ENCODE measurements around the gene ANGEL1. TPM values are rescaled to one million over a fixed set of nuclear protein-coding genes. Genes with fewer than 3 reads are reported as not detected.

ANGEL1 gene
- total RNA-seq, 2 donors from 2014 or later = 12.4 to 14.4 TPM

DNA sequence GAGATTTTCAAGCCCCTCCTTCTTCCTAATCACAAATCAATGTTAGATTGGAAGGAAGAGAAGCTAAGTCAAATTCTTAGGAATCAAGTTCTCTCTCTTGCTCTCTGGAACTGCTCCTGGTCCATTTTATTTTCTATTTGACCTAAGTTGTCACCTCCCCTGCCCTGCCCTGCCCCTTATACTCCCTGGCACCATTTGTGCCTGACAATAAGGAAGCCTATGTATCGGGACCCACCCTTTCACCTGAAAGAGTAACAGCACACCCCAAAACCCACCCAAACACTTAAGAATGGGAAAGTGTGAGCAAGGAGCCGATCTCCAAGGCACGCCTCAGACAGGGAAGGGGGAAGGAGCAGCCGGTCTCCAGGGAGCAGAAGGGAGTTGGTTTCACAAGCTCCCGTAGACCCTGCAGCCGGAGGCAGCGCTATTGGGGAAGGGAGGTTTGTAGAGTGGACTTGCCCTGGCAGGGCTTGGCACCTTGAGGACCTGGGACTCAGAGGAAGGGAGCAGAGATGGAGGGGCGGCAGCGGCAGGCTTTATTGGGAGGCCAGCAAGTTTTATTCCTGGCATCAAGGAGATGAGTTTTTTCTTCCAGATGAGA, 15.1 kb upstream of the ANGEL1 start:
- intact Hi-C loops (cut with DNase I) = no loop called here
- no peak for DNase-seq (ENCODE audit: low spot score)

DNA sequence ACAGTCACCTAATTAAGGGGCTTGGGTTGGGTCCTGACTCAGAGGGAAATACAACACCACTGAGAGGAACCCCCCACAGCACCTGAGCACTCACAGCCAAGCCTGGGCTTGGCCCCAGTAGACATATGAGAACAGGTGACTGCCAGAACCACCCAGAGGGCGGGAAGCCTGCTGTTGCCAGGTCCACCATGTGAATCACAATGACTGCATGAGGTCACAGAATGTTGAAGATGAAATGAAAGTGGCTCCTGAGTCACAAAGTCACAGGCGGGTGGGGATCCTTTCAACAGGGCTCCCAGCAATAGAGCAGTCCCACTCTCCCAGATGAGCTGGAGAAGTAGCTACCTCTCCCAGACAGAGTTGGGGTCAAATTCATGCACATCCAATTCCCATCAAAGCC, 13.4 kb upstream of the ANGEL1 start, which contains the start of gene LRRC74A:
TSS of gene LRRC74A (plus strand) at position 287 of the 400 bp plus-strand sequence. CDS start 290 bp downstream, outside the sequence.
- DNase-seq (ENCODE audit: low spot score) = no peak
- intact Hi-C loops (cut with DNase I) = no loop called here

DNA sequence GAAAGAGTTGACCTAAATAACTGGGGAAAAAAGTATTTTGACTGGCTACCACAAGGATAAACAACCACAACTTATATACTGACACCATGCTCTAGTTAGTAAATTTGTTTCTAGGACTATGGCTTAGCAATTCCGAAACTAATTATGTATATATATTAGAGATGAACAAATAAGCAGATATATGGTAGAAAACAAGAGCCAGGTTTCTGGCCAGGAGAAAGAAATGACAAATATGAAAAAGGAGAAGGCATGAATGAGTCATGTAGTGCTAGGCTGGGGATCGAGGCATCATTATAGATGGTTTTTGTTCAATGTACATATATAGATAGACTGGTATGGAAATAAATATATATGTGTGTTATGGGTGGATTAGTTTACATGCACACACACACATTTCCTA, 8.0 kb upstream of the ANGEL1 start:
- intact Hi-C loops (cut with DNase I) = no loop called here
- no peak for DNase-seq (ENCODE audit: low spot score)

DNA sequence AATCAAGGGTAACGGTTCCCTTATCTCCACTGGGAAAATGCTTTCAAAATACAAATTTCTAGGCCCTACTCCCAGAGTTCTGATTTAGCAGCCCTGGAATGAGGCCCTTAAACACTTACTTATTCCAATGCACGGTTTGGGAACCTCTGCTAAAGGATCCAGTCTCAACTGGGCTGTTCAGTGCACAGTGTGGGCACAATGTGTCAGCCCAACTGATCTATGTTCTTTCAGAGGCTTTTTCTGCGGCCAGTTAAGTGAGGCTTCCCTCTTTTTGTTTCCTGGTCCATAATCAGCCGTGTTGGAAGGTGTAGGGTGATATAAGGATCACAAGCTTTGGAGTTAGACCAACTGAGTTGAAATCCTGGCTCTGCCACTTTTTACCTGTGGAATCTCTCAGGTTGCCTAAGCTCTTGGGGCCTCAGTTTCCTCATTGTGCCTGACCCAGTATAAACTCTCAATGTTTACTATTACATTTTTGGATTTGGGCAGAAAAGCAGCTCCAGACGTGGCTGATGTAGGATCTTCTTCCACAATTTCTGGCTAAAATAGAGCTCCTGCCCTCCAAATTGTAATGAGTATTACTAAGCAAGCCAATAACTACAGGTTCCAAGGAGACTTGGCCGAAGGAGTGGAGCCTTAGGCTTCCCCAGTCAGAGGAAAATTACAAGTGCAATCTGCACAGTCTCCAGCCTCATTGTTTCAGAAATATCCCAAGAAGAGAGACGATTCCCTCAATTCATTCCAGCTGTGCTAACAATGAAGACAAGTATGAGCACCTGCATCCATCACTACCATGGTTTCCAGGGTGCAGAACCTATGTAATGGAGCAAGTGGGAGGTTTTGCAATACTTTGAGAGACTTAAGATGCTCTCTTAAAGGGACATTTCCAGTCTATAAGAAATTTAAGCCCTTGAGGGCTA, 2.3 kb upstream of the ANGEL1 start:
- no peak for DNase-seq (ENCODE audit: low spot score)
- intact Hi-C loops (cut with DNase I) = no loop called here

DNA sequence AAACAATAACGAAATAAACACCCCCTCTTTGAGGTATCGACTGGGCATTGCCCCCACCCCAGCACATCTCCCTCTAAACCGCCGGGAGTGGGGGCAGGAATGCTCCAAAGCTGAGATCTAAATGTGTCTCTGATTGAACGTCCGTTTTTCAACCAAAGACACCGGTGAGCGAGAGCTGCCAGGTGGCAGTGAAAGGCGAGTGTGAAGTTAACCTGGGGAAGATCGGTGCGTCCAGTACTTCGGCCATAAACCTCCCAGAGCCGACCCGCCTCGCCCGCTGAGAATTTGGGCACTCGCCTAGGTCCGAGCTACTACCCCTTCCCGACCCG, 625 bp downstream of the ANGEL1 start:
- intact Hi-C loops (cut with DNase I) = no loop called here
- DNase-seq (ENCODE audit: low spot score) = no peak

DNA sequence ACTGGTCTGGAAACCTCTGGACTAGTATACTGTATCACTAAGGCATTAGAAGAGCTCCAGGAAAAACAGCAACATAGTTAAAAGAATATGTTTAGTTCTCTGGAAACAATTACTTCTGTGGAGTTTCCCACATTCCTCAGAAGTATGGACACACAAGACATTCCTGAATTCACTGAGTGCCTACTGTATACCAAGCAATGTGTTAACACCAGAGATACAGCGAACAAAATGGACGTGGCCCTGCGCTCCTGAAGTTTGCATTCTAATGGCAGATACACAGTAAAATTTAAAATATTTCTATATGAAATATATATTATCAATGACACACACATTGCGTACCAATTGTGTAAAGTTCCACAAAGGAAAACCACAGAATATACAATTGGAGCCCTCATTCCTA, 1.1 kb downstream of the ANGEL1 start:
- no peak for DNase-seq (ENCODE audit: low spot score)
- intact Hi-C loops (cut with DNase I) = no loop called here

DNA sequence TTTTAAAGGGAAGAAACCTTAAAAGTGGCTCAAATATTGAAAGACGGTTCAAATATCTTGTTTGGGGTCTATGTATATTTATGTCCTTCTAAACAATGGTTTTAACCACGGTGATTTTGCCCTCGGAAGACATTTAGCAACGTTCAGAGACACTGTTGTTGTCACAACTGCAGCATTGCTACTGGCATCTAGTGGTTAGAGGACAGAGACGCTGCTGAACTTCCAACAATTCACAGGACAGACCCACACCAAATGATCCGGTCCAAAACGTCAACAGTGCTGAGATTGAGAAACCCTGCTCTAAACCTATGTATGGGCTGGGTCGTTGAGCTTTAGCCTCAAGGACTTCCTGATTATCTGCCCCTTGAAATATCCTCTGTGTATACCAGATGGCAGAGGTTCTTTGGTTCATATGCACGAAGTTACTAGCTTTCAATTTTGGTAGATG, 1.7 kb downstream of the ANGEL1 start:
- DNase-seq (ENCODE audit: low spot score) = no peak
- intact Hi-C loops (cut with DNase I) = no loop called here

DNA sequence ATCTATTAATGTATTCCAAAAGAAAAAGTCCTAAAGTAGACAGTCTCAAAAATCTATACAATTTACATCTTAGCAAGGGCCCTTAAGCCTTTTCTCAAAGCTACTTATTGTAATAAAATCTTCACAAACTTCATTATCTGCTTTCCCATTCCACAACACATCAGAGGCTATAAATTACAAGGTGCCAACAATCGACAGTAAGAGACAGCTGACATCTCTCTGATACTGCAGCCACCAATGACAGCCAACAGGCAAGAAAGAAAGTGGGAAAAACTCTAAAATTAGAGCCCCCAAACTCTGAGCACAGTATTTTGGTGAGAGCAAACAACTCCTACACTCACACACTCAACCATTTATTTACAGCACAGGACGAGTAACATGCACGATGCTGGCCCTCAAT, 2.2 kb downstream of the ANGEL1 start:
- DNase-seq (ENCODE audit: low spot score) = no peak
- intact Hi-C loops (cut with DNase I) = no loop called here

DNA sequence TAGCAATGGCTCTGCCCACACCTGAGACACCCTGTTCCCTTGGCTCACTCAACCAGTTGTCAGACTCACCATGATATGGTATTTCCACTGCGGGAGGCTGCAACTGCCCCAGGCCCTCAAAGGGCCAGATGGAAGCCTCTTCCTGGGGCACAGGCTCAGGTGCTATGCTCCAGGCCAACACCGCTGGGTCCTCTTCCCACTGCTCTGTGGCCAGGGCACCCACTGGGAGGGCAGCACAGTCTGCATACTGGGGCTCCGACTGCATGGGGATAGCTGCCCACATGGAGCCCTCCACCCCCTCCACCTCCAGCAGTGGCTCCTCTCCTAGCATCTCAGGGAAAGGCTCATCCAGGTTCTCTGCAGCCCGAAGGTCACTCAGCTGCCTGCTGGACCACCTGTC, 3.7 kb downstream of the ANGEL1 start:
- DNase-seq (ENCODE audit: low spot score) = no peak
- intact Hi-C loops (cut with DNase I) = no loop called here

DNA sequence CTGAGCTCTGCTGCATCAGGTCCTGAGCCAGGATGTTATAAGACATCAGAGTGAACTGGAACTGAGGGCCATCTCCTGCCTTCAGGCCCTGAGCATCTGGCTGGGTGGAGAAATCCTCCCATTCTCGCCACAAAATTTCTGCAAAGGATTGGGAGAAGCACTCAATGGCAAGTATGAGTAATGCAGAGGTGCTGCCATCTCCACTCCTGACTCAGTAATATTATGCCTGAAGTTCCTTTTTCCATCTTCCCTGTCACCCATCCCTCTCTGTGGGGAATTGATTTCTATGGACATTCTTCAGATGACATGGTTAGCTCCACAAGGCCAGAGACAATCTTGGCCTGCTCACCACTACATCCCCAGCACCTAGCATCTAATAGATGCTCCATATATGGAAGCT, 4.7 kb downstream of the ANGEL1 start:
- DNase-seq (ENCODE audit: low spot score) = no peak
- intact Hi-C loops (cut with DNase I) = no loop called here

DNA sequence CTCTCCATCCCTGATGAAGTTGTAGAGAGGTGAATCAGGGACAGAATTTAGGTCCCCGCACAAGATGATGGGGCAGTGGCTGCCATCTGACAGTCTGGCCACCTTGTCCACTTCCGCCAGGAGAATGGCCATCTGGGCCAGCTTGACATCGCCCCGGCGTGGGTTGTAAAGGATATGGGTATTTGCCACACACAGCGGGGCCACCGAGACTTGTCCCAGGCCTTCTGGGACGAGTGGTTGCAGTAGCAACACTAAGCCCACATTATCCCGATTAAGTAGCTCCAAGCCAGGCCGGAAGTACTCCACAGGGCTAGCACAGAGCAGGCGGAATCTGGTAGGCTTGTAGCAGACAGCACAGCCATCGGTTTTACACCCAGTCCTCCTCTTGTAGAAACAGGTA, 6.2 kb downstream of the ANGEL1 start:
- intact Hi-C loops (cut with DNase I) = no loop called here
- DNase-seq (ENCODE audit: low spot score) = no peak

DNA sequence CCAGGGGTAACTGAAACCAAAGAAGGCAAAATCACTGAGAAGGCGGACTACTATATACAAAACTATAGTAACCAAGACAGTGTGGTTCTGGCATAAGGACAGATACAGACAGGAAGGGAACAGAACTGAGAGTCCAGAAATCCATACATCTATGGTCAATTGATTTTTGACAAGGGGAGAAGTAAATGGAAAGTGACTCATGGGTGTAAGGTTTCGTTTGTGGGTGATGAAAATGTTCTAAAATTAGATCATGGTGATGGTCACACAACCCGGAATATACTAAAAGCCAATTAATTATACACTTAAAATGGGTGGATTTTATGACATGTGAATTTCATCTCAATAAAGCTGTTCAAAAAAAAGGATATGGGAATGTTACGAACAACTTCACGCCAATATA, 18.7 kb downstream of the ANGEL1 start:
- intact Hi-C loops (cut with DNase I) = no loop called here
- DNase-seq (ENCODE audit: low spot score) = no peak

DNA sequence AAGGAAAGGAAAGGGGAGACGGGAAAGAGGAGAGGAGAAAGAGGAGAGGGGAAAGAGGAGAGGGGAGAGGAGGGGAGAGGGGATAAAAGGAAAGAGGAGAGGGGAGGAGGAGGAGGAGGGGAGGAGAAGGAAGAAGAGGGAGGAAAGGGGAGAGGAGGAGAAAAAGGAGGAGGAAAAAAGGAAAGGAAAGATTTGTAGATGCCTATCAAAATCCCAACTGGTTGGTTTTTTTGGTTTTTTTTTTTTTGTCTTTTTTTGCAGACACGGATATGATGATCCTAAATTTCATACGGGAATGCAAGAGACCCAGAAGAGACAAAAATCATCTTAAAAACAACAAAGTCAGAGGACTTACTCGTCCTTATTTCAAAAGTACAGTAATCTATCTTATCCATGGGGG, 19.4 kb downstream of the ANGEL1 start:
- intact Hi-C loops (cut with DNase I) = no loop called here
- no peak for DNase-seq (ENCODE audit: low spot score)

DNA sequence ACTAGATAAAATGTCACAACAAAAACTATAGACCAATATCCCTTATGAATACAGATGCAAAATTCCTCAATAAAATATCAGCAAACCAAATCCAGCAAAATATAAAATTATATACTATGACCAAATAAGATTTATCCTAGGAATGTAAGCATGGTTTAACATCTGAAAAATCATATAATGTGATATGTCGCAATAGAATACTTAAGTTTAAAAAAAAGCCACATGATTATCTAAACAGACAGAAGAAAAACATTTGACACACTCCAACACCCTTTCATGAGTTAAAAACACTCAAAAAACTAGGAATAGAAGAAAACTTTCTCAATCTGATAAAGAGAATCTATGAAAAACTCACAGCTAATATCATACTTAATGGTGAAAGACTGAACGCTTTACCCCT, 20.3 kb downstream of the ANGEL1 start:
- no peak for DNase-seq (ENCODE audit: low spot score)
- intact Hi-C loops (cut with DNase I) = no loop called here

DNA sequence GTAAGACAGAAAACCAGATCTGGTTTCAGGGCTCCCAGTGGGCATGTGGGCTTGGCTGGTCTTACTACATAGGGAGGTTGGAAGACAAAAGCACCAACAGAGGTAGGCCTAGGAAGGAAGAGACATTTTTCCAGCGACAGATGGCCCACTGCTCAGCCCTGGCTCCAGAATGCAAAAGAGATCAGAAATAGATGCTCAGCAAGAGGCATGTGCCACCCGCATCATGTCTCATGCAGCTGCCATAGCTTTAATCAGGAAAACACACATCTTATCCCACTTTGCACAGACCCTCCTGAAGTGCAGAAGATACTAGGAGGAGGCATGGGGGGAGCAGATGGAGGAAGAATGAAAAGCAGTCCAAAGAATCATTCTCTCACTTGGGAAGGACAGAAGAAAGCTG, 26.1 kb downstream of the ANGEL1 start:
- DNase-seq (ENCODE audit: low spot score) = no peak

DNA sequence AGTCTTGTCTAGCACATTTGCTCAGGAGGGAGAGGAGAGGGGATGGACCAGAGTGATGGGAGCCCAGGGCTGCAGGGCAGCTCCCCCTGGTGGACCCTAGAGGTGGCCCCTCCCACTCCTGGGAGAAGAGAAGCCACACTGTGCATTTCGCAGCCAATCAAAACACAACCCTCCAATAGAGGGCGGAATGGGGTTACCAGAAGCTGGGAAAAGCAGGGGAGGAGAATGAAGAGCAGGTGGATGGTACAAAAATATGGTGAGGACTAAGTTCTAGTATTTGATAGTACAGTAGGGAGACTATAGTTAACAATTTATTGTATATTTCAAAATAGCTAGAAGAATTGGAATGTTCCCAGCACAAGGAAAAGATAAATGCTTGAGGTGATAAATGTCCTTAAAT, 27.8 kb downstream of the ANGEL1 start:
- intact Hi-C loops (cut with DNase I) = loop anchor here (5.0 kb wide), 1 partner anchor 73 kb away; no protein-coding TSS in a partner anchor
- DNase-seq (ENCODE audit: low spot score) = peak; percentile 90

More for the DNA sequence above, 26.1 kb downstream of the ANGEL1 start:
- intact Hi-C loops (cut with DNase I) = no loop called here

DNA sequence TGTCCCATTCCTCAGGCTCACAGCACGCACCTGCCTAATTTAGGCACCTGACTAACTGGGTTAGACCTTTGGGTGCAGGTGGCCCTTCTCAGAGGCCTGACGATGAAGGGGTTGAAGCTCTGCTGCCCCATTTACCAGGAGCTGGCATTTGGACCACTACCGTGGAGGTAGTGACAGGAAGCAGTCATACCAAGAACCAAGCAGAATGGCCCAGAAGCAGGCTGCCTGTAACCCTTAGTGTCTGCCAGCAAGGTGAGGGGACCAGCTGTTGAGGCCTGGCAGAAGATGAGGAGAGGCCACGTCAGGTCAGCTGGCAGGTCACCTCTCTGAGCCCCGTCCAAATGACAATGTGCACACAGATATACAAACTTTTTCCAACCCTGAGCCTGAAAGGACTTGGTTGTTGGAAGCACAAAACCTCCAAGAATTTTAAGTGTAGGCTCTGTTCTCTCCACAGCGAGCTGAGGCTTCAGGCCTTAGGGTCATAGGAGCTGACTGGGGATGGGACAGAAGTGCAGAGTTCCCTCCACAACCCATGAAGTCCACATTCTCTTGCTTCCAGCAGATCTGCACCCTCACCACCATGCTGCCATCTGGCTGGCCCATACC, 28.3 kb downstream of the ANGEL1 start:
- DNase-seq (ENCODE audit: low spot score) = no peak

DNA sequence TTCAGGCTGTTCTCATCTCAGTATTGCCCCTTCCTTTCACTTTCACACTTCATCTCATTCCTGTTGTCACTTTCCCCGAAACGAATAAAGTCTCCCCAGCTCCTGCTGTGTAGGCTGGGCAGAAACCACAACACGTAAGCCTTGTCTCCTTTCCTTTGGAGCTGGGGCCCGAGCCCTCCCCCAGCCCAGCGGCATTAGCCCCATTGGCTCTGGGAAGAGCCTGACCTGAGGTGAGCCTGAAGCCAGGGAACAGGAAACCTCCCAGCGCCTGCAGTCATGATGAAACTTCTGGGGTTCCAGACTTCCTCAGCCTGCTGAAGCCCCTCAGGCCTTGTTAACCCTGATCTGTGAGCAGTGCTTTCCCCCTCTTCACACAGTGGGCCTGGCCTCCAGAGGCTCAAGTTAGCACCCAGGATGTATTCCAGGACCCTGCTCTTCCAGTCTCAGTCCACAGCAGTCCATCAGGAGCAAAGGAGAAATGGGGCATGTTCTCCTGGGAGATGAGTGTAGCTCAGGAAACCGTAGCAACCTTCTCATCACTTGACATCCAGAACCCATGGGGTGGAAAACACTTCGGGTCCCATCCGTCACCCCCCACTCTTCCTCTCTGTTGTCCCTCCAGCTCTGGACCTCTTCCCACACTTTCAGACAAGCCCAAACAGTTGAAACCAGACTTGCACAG, 29.7 kb downstream of the ANGEL1 start:
- intact Hi-C loops (cut with DNase I) = loop anchor here (2.0 to 5.0 kb wide), 2 partner anchors 56 to 71 kb away; no protein-coding TSS in a partner anchor
- no peak for DNase-seq (ENCODE audit: low spot score)

More for the DNA sequence above, 28.3 kb downstream of the ANGEL1 start:
- intact Hi-C loops (cut with DNase I) = loop anchor here (5.0 kb wide), 1 partner anchor 72 kb away; no protein-coding TSS in a partner anchor

DNA sequence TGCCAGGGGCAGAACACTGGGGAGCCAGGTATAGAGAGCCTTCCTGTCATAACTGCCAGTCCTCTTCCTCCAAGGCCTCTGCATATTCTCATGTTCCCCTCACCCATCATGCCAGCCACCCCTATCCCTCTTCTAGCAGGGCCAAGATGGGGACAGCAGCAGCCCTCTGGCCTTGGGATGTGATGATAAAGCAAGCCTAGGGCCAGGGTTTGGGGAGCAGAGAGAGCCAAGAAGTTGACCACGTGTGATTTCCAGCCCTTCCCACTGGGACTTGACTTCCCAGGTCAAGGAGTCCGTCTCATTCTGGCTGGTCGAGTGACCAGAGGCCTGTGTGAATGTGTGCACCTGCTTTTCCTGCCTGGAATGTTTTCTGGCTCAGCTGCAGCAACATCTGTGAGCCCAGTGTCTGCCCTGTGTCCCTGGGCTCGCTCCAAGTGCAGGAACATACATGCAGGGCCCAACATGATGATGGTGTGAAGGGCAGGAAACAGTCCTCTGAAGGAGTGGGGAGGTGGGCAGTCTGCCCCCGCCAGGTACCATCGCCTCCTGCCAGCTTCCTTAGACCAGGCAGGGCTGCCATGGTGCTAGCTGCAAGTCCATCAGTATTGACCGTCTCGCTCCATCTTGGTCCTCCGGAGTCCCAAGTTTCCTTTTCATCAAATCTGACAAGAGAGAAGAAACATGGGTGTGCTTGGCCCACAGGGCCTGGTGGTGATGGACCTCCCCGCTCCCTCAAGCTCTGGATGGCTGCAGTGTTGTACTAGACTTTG, 30.4 kb downstream of the ANGEL1 start:
- intact Hi-C loops (cut with DNase I) = loop anchor here (2.0 to 5.0 kb wide), 2 partner anchors 55 to 70 kb away; no protein-coding TSS in a partner anchor
- DNase-seq (ENCODE audit: low spot score) = no peak

Measured in posterior vena cava (tissue), 2 donors.